ENCODE data around the gene KLHL2. TPM values are rescaled to one million over a fixed set of nuclear protein-coding genes. Genes with fewer than 3 reads are reported as not detected.
A peak's percentile ranks its signal among the peaks of the same experiment; 100 is the strongest.

The KLHL2 gene
- polyA plus RNA-seq, 3 donors = 6.9 to 22.6 (median 11.1) TPM

DNA sequence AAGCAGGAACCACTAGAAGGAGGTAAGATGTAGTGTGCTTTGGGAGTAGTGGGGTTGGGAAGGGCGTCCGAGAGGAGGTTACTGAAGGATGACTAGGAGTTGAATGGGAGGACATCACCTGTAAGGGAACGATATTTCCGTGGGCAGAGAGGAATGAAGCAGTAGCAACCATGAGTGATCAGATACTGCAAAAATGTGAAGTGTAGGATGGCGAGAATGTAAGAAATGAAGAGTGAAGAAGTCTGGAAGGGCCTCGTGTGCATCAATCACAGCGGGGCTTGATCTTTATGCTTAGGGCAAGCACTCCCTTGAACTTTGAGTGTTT, 120.7 kb downstream of the KLHL2 start:
- WGBS (ENCODE audit: insufficient coverage) = 4% methylated on average over 7 of the region's 7 CpGs

DNA sequence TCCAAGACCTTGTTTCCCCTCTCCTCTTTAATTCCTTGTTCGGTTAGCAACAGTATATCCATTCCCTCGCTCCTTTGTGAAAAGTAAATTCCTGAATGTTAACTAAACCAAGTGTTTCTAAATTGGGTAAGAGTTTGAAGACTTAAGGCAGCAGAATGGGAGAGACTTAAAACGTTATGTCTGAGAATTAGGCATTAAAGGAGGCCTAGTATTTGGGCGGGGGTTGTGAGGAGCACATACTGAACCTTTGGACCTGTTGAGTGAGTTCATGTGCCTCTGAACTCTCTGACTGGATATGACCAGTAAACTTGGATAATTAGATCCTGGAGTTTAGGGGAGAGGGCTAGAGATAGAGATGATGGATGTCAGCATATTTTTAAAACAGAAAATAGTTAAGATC, 121.3 kb downstream of the KLHL2 start:
- H3K79me2 ChIP-seq (ENCODE audit: insufficient read depth, low read length) = peaks cover 60% of the 10 kb centered on the region
- no peak overlapping the region for H3K4me3 ChIP-seq (replicated peaks in 1 of 3; ENCODE audit: low read depth in 2 of 3, low read length in 3 of 3)
- peaks cover 1 to 19% of the 10 kb centered on the region in 2 donors for H3K36me3 ChIP-seq (replicated peaks in 1 of 2; ENCODE audit: control insufficient read depth in 1 of 2, insufficient read depth in 2 of 2, low read length in 2 of 2)
- peak overlapping the region; percentile 84 for H3K4me2 ChIP-seq (replicated peaks; ENCODE audit: extremely low read depth, low read length, poor library complexity, severe bottlenecking)
- no peak overlapping the region for H3K9ac ChIP-seq (ENCODE audit: insufficient read depth, low read length, poor library complexity, severe bottlenecking)
- peak overlapping the region in 1 of 2 donors; percentile 86 for H3K27ac ChIP-seq (ENCODE audit: low read depth in 1 of 2, low read length in 2 of 2)
- no peaks in the 10 kb centered on the region for H4K20me1 ChIP-seq (ENCODE audit: insufficient read depth, low read length)
- H3K4me3 Mint-ChIP-seq = no peak overlapping the region
- H3K9me3 ChIP-seq (replicated peaks in 1 of 2; ENCODE audit: control insufficient read depth in 1 of 2, insufficient read depth in 1 of 2, low read length in 2 of 2) = no peaks in the 10 kb centered on the region
- no peak for DNase-seq
- peak overlapping the region; percentile 93 for H2AFZ ChIP-seq (ENCODE audit: insufficient read depth, low read depth, low read length, poor library complexity, severe bottlenecking)
- TF ChIP-seq, protein P1, sequence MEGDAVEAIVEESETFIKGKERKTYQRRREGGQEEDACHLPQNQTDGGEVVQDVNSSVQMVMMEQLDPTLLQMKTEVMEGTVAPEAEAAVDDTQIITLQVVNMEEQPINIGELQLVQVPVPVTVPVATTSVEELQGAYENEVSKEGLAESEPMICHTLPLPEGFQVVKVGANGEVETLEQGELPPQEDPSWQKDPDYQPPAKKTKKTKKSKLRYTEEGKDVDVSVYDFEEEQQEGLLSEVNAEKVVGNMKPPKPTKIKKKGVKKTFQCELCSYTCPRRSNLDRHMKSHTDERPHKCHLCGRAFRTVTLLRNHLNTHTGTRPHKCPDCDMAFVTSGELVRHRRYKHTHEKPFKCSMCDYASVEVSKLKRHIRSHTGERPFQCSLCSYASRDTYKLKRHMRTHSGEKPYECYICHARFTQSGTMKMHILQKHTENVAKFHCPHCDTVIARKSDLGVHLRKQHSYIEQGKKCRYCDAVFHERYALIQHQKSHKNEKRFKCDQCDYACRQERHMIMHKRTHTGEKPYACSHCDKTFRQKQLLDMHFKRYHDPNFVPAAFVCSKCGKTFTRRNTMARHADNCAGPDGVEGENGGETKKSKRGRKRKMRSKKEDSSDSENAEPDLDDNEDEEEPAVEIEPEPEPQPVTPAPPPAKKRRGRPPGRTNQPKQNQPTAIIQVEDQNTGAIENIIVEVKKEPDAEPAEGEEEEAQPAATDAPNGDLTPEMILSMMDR (IDR thresholded peaks at IDR 0.05) = no peak
- intact Hi-C loops (cut with micrococcal nuclease) = loop anchor here (5.0 to 10.0 kb wide), 4 partner anchors 36 to 216 kb away; partner anchors contain the start of genes KLHL2 (in 2 of the 2) and TMEM192 (in 1 of the 2)
- H3K27me3 ChIP-seq (ENCODE audit: control insufficient read depth in 2 of 2, insufficient read depth in 2 of 2, low read length in 2 of 2) = no peaks in the 10 kb centered on the region
- no peaks in the 10 kb centered on the region for H3K27me3 Mint-ChIP-seq (ENCODE audit: low read depth in 3 of 3)
- H3K36me3 Mint-ChIP-seq = peaks cover 19 to 22% of the 10 kb centered on the region in 2 donors
- peaks cover 24 to 27% of the 10 kb centered on the region in 2 donors for H3K4me1 ChIP-seq (ENCODE audit: control insufficient read depth in 1 of 2, insufficient read depth in 2 of 2, low read length in 2 of 2)
- H3K27ac Mint-ChIP-seq = no peak overlapping the region
- 66% methylated on average over 2 of the region's 4 CpGs for WGBS (ENCODE audit: insufficient coverage)
- H3K9me3 Mint-ChIP-seq = no peaks in the 10 kb centered on the region
- peaks cover 33% of the 10 kb centered on the region for H3K4me1 Mint-ChIP-seq

More for the DNA sequence above, 120.7 kb downstream of the KLHL2 start:
- H3K9ac ChIP-seq (ENCODE audit: insufficient read depth, low read length, poor library complexity, severe bottlenecking) = peak overlapping the region; percentile 68
- H3K27me3 ChIP-seq (ENCODE audit: control insufficient read depth in 2 of 2, insufficient read depth in 2 of 2, low read length in 2 of 2) = no peaks in the 10 kb centered on the region
- peaks cover 54% of the 10 kb centered on the region for H3K79me2 ChIP-seq (ENCODE audit: insufficient read depth, low read length)
- intact Hi-C loops (cut with micrococcal nuclease) = loop anchor here (5.0 to 10.0 kb wide), 4 partner anchors 36 to 216 kb away; partner anchors contain the start of genes KLHL2 (in 2 of the 2) and TMEM192 (in 1 of the 2)
- H3K27me3 Mint-ChIP-seq (ENCODE audit: low read depth in 3 of 3) = no peaks in the 10 kb centered on the region
- H3K36me3 ChIP-seq (replicated peaks in 1 of 2; ENCODE audit: control insufficient read depth in 1 of 2, insufficient read depth in 2 of 2, low read length in 2 of 2) = peaks cover 0 to 18% of the 10 kb centered on the region in 2 donors
- peak overlapping the region; percentile 84 for H3K4me2 ChIP-seq (replicated peaks; ENCODE audit: extremely low read depth, low read length, poor library complexity, severe bottlenecking)
- TF ChIP-seq, protein P1 (IDR thresholded peaks at IDR 0.05) = no peak
- H3K36me3 Mint-ChIP-seq = peaks cover 23 to 26% of the 10 kb centered on the region in 2 donors
- no peak overlapping the region for H3K27ac Mint-ChIP-seq
- DNase-seq = no peak
- H2AFZ ChIP-seq (ENCODE audit: insufficient read depth, low read depth, low read length, poor library complexity, severe bottlenecking) = peak overlapping the region; percentile 93
- peaks cover 33% of the 10 kb centered on the region for H3K4me1 Mint-ChIP-seq
- no peaks in the 10 kb centered on the region for H3K9me3 ChIP-seq (replicated peaks in 1 of 2; ENCODE audit: control insufficient read depth in 1 of 2, insufficient read depth in 1 of 2, low read length in 2 of 2)
- H3K4me3 Mint-ChIP-seq = no peak overlapping the region
- H3K4me1 ChIP-seq (ENCODE audit: control insufficient read depth in 1 of 2, insufficient read depth in 2 of 2, low read length in 2 of 2) = peaks cover 24 to 27% of the 10 kb centered on the region in 2 donors
- H3K4me3 ChIP-seq (replicated peaks in 1 of 3; ENCODE audit: low read depth in 2 of 3, low read length in 3 of 3) = peak overlapping the region; percentile 78 to 99 (median 87)
- no peaks in the 10 kb centered on the region for H4K20me1 ChIP-seq (ENCODE audit: insufficient read depth, low read length)
- H3K27ac ChIP-seq (ENCODE audit: low read depth in 1 of 2, low read length in 2 of 2) = peak overlapping the region; percentile 60 to 86
- H3K9me3 Mint-ChIP-seq = no peaks in the 10 kb centered on the region
